CD4-positive, alpha-beta T cell (primary cell): ENCODE measurements around the gene MBD5. TPM values are rescaled to one million over a fixed set of nuclear protein-coding genes. Genes with fewer than 3 reads are reported as not detected.

Source experiments
- ATAC-seq: fragments of 200-7000 bp; cut with Tn5 transposase; one replicate; pipeline ENCODE4 v1.10.0; 2022; ENCODE audit warnings: mild to moderate bottlenecking; ENCODE audit not compliant: poor library complexity
- CTCF ChIA-PET: fragments of 350-600 bp; sonication (Branson Sonifier 250); formaldehyde crosslinking; loops from one replicate; lab custom pipeline; 2021; ENCODE audit warnings: antibody characterized with exemption, inconsistent platforms; lab: Charles Lee
- POLR2A ChIA-PET: fragments of 350-600 bp; sonication (Branson Sonifier 250); formaldehyde crosslinking; loops from one replicate; lab custom pipeline; 2021; ENCODE audit warnings: antibody characterized with exemption, inconsistent platforms; lab: Charles Lee
- DNase-seq, 14 experiments: peaks; one replicate each; pipeline ENCODE4 v3.0.0-alpha.2; 2013 to 2020; ENCODE audit warnings: mixed read lengths in 2 of 14
- H3K27ac ChIP-seq, 2 donors: one replicate each; pipeline versions ENCODE4 v1.5.1 to v1.7.0; 2013; ENCODE audit warnings: low read length in 2 of 2, low read depth in 1 of 2, mild to moderate bottlenecking in 1 of 2
- H3K27me3 ChIP-seq, 2 experiments: 1 replicate in 1 of 2; 2 replicates in 1 of 2; pipeline versions ENCODE4 v1.6.1 to v1.7.0; 2013; ENCODE audit warnings: low read length in 2 of 2, control low read depth in 1 of 2, mild to moderate bottlenecking in 1 of 2, moderate library complexity in 1 of 2; ENCODE audit not compliant: insufficient read depth in 2 of 2, control insufficient read depth in 1 of 2
- H3K36me3 ChIP-seq: one replicate; pipeline ENCODE4 v1.6.1; 2013; ENCODE audit warnings: low read length, control low read depth; ENCODE audit not compliant: insufficient read depth
- H3K4me1 ChIP-seq: one replicate; pipeline ENCODE4 v1.6.1; 2013; ENCODE audit warnings: low read length, control low read depth; ENCODE audit not compliant: insufficient read depth
- H3K4me3 ChIP-seq: one replicate; pipeline ENCODE4 v1.5.1; 2013; ENCODE audit warnings: mild to moderate bottlenecking, low read length, moderate library complexity
- H3K9me3 ChIP-seq, 2 experiments: 1 replicate in 1 of 2; 2 replicates in 1 of 2; pipeline versions ENCODE4 v1.6.1 to v1.7.0; 2013; ENCODE audit warnings: low read length in 2 of 2, mild to moderate bottlenecking in 2 of 2, control low read depth in 1 of 2, moderate library complexity in 1 of 2; ENCODE audit not compliant: control insufficient read depth in 1 of 2, insufficient read depth in 1 of 2
- H3K27ac Mint-ChIP-seq: one replicate; pipeline ENCODE4 v1.8.0; 2020; ENCODE audit warnings: mixed read lengths
- H3K27me3 Mint-ChIP-seq: one replicate; pipeline ENCODE4 v1.8.0; 2021; ENCODE audit warnings: mixed read lengths
- H3K36me3 Mint-ChIP-seq: one replicate; pipeline ENCODE4 v1.8.0; 2021; ENCODE audit warnings: low read depth, mixed read lengths
- H3K4me1 Mint-ChIP-seq: one replicate; pipeline ENCODE4 v1.8.0; 2021; ENCODE audit warnings: low read depth, mixed read lengths
- H3K4me3 Mint-ChIP-seq: one replicate; pipeline ENCODE4 v1.8.0; 2020; ENCODE audit warnings: mild to moderate bottlenecking, mixed read lengths
- H3K9me3 Mint-ChIP-seq: one replicate; pipeline ENCODE4 v1.8.0; 2020; ENCODE audit warnings: mixed read lengths
- intact Hi-C, 2 experiments: fragments of 100-400 bp; cut with DNase I in 1 of 2; cut with micrococcal nuclease in 1 of 2; formaldehyde crosslinking; loops; one replicate each; pipeline versions ENCODE4 v1.15.1 to v1.9.0; 2023 to 2025; cut with DNase I, micrococcal nuclease
- total RNA-seq, 174 experiments: library from RNA in 2 of 174; stranded (reverse) in 2 of 174; gene quantifications; one replicate each; pipeline ENCODE4 v1.2.3 and lab custom pipeline; 2021 to 2026
- TF ChIP-seq, protein P1 (sequence below): fragments of 200-600 bp; IDR thresholded peaks from one replicate; pipeline ENCODE4 v1.8.0; 2022; ENCODE audit warnings: antibody characterized with exemption, mild to moderate bottlenecking

Gene MBD5
- total RNA-seq, 2 experiments from 2014 or later: 49.8 to 52.9 TPM

- Histone ChIP-seq H3K27me3 (no peaks in the 10 kb centered on the region), H3K4me1 (peaks cover 7% of the 10 kb centered on the region), H3K4me3 (no peak overlapping the region), H3K9me3 (no peaks in the 10 kb centered on the region), H3K36me3 (no peaks in the 10 kb centered on the region), H3K27ac (no peak overlapping the region)
- H3K9me3 Mint-ChIP-seq: no peaks in the 10 kb centered on the region
- TF ChIP-seq, protein P1, sequence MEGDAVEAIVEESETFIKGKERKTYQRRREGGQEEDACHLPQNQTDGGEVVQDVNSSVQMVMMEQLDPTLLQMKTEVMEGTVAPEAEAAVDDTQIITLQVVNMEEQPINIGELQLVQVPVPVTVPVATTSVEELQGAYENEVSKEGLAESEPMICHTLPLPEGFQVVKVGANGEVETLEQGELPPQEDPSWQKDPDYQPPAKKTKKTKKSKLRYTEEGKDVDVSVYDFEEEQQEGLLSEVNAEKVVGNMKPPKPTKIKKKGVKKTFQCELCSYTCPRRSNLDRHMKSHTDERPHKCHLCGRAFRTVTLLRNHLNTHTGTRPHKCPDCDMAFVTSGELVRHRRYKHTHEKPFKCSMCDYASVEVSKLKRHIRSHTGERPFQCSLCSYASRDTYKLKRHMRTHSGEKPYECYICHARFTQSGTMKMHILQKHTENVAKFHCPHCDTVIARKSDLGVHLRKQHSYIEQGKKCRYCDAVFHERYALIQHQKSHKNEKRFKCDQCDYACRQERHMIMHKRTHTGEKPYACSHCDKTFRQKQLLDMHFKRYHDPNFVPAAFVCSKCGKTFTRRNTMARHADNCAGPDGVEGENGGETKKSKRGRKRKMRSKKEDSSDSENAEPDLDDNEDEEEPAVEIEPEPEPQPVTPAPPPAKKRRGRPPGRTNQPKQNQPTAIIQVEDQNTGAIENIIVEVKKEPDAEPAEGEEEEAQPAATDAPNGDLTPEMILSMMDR: no peak
- ChIA-PET POLR2A (no interaction called here), CTCF (no interaction called here)
- intact Hi-C loops: no loop called here
- ATAC-seq (no peak), DNase-seq (no peak)
- no peak overlapping the region for H3K27ac Mint-ChIP-seq
- no peaks in the 10 kb centered on the region for H3K27me3 Mint-ChIP-seq
- H3K4me3 Mint-ChIP-seq: no peak overlapping the region
- H3K36me3 Mint-ChIP-seq: no peaks in the 10 kb centered on the region
- peaks cover 24% of the 10 kb centered on the region for H3K4me1 Mint-ChIP-seq
Measured at GRCh38 chr2:148512501-148512900, 491.6 kb downstream of the MBD5 start.

- H3K4me3 ChIP-seq: no peak overlapping the region
- H3K4me1 Mint-ChIP-seq: peaks cover 24% of the 10 kb centered on the region
- CTCF ChIA-PET: no interaction called here
Measured at GRCh38 chr2:148513427-148513826, 492.5 kb downstream of the MBD5 start.

GRCh38 chr2:148515120-148515519 lies 494.2 kb downstream of the MBD5 start:
- H3K9me3 ChIP-seq: no peaks in the 10 kb centered on the region
- Mint-ChIP-seq H3K4me3 (no peak overlapping the region), H3K4me1 (peaks cover 11% of the 10 kb centered on the region), H3K9me3 (no peaks in the 10 kb centered on the region), H3K27ac (no peak overlapping the region), H3K27me3 (no peaks in the 10 kb centered on the region), H3K36me3 (no peaks in the 10 kb centered on the region)
- intact Hi-C loops: no loop called here
- no peak overlapping the region for H3K27ac ChIP-seq
- no peaks in the 10 kb centered on the region for H3K27me3 ChIP-seq
- H3K4me1 ChIP-seq: no peaks in the 10 kb centered on the region
- DNase-seq (no peak), ATAC-seq (no peak)
- CTCF ChIA-PET: no interaction called here
- TF ChIP-seq, protein P1: no peak
- H3K4me3 ChIP-seq: no peak overlapping the region
- no peaks in the 10 kb centered on the region for H3K36me3 ChIP-seq
- POLR2A ChIA-PET: no interaction called here

More at GRCh38 chr2:148513427-148513826, 492.5 kb downstream of the MBD5 start:
- H3K36me3 Mint-ChIP-seq: no peaks in the 10 kb centered on the region
- POLR2A ChIA-PET: no interaction called here
- Histone ChIP-seq H3K4me1 (peaks cover 7% of the 10 kb centered on the region), H3K27ac (no peak overlapping the region), H3K36me3 (no peaks in the 10 kb centered on the region), H3K27me3 (no peaks in the 10 kb centered on the region), H3K9me3 (no peaks in the 10 kb centered on the region)
- no peak overlapping the region for H3K4me3 Mint-ChIP-seq
- TF ChIP-seq, protein P1: no peak
- ATAC-seq: no peak
- DNase-seq: no peak
- intact Hi-C loops: no loop called here
- no peaks in the 10 kb centered on the region for H3K9me3 Mint-ChIP-seq
- H3K27me3 Mint-ChIP-seq: no peaks in the 10 kb centered on the region
- no peak overlapping the region for H3K27ac Mint-ChIP-seq
